Limb (tissue), 2 donors: ENCODE data around the gene KLHDC9.

Source experiments
- DNase-seq, 2 donors: peaks; one replicate each; pipeline ENCODE4 v3.0.0-alpha.2; 2016; ENCODE audit errors: extremely low spot score in 2 of 2

Gene KLHDC9

DNA sequence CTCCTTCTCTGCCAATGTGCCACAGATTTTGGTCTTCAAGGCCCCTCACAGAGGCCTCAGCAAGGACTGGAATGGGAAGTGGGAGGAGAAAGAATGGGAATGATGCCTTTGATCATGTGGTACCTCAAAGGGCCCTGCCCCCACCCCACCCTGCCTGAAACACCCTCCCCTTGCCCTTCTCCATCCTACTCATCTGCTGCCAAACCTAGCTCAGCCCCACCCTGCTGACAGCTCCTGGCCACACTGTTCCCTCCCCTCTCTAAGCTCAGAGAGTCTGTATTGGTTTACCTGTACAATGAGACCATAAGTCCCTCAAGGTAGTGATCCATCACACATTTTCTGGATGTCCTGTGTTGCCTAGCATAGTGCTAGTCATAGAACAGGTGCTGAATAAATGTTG is 21.8 kb upstream of the KLHDC9 start:
- no peak for DNase-seq

DNA sequence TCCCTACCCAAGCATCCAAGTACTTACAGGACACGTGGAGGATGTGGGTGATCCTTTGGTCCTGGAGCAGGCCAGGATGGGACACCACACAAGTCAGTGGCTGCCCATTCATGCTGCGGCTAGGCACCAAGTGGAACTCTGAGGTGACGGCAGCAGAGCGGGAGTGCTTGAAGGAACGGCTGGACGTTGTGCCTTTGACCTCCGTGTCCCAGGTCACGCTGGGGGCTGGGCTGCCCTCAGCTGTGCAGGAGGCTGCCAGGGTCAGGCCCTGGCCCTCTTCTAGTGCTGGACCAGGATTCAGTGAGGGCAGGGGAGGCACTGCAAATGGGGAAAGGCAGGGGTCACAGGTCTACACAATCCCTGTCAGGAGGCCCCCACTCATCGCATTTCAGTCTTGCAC is 20.7 kb upstream of the KLHDC9 start:
- DNase-seq, result no peak

DNA sequence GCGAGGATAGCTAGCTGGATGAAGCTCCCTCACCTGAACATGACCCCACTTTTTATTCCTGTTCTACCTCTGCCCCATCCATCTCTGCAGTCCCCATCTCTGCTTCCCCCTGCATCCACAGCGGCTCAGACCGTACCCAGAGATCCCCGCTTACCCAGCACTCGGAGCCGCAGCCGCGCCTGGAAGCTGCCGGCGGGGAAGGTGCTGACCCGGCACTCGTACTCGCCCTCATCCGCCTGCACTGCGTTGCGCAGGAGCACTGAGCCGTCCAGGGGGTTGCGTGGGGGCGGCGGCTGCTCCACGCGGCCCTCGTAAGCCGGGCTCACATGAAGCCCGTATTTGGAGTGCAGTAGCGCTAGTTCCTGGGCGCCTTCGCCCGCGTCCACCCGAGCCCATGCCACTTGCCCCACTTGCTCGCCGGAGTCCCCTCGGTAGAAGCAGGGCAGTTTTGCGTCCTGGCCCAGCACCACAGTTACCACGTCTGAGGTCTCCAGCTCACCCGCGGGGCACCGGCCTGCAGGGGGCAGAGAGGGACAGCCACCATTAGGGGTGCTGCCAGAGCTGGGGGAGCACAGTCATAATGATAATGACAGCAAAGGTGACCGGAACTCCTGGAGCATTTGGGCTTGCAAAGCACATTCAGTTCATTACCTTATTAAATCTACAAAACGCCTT is 18.6 kb upstream of the KLHDC9 start:
- no peak for DNase-seq

DNA sequence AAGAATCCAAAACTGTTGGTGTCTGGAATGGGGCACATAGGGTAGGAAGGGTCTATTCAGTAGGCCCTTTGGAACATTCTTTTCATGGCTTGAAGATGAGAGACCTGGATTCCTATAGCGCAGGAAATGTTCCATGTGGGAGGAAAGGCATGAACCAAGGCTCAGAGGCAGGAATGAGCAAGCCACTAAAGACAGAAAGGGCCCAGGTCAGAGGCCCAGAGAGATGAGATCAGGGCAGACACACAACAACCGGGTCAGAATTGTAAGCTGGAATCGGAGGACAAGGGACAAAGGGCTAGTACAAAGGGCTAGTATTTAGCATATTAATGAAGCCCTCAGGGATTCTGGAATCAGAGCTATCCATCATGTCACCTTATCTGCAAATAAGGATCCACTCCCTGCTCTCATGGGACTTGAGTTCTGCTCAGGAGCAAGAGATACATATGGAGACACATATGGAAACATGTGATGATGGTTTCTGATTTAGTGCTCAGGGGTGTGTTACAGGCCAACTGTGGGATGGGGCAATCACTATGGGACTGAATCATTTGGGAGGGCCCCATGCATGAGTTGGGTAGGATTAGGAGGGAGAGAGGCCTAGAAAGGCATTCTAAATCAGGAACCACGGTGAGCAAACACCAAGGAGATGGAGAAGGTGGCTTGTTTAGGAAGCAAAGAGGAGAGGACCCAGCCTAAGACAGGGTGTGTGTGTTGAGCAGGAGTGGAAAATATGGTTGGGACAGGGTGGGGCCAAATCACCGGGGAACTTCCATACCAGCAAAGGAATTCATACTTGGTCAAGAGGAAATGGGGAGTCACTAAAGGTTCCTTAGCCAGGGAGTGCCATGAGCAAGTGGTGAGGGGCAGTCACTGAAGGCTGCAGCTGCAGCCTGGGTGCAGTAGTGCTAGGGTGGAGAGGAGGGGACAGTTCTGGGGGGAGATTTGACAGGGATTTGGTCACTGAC is 17.4 kb upstream of the KLHDC9 start:
- DNase-seq, result no peak

DNA sequence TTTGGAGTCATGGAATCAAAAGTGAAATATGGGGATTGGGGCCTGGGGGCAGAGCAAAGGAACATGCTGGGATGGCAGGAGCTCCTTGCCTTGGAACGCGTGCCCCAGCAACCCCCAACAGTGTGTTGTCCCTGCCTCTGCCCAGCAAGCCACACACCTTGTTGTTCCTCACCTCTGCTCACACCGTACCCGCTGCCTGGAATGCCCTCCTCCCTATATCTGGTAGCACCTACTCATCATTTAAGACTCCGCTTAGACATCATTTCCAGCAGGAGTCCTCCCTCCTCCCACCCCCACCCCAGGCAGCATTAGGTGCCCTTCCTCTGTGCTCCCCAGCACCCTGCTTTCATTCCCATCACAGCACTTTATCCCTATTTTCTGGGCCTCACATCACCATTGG is 16.6 kb upstream of the KLHDC9 start:
- DNase-seq, result no peak

DNA sequence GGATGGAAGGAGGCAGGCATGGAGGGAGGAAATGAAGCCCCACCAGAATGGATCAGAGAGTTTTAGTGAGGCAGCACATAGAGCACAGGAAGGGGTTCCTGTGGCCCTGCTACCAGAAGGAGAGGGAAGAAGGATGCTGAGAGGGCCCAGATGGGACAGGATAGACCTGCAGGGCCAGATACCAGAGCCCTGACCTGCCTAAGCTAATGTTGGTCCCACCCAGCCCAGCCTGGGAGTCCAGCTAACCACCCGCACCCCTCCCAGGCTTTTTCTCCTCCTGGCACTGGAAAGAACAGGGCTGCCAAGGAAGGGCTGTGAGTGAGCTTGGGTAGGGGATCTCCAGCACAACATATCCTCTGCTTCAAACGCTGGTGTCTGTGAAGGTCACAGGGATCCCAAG is 15.7 kb upstream of the KLHDC9 start:
- no peak for DNase-seq

DNA sequence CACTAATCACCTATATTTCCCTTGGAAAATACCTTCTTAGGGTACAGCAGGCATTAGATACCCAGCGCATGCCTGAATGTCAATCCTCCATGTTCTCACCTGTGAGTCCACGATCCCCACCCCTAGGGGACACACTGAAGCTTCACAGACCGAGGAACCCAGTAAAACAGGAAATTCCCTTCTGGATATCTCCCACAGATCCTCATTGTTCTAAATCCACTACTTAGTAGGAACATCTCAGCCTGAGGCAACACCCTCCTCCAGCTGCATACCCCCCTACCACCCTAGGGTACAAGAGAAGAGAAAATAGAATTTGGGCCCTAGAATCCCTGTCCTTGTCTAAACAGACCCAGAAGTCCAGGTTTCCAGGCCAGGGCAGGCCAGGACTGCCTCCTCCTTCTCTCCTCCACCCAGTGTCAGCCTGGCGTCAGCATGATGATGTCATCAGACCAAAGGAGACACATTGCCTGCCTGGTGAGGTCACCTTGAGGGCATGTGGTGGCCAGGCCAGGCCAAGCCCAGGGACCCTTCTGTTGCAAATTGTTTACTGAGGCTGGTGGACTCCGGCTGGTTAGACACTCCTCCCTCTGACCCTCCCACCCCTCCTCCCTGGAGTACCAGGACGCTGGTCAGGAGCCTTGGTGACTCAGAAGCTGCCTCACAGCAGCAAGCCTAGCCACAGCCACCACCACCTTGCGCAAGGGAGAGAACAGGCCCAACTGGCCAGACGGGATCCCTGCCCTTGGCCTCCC is 15.0 kb upstream of the KLHDC9 start:
- peak in 1 of 2 donors; percentile 33 for DNase-seq

DNA sequence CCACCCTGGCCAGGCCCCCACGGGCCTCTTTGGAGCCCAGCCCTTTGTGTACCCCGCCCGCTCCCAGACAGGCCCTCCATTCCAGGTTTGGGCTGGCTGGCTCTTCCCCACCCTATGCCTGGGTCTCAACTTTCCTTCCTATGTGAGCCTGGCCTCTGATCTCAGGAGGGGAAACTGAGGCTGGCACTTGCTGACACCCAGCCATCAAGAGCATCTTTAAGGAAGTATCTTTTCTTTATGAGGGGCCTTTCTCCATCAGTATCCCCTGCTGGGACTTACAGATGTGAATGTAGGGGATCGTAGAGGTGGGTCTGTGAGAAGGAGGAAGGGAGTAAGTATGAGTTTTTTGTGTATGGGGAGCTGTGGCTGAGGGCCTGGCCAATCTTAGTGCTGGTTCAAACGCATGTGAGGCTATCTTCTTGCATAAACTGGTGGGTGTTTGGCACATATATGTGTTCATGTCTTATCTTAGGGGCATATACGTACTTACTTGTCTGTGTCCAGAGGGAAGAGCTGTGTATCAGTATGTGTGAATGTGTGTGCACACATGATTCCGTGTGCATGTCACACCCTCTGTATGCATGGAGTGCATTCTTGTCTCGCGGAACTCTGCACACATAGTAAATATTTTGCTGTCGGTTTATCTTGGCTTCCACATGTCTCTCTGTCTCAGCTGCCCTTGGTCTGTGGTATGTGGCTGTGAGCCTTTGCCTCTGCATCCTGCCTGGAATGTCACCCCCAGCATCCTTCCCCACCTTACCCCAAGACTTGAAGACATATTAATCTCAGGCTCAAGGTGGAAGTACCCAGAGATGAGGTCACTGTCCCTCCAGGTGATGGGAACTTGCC is 14.2 kb upstream of the KLHDC9 start:
- DNase-seq, result no peak

DNA sequence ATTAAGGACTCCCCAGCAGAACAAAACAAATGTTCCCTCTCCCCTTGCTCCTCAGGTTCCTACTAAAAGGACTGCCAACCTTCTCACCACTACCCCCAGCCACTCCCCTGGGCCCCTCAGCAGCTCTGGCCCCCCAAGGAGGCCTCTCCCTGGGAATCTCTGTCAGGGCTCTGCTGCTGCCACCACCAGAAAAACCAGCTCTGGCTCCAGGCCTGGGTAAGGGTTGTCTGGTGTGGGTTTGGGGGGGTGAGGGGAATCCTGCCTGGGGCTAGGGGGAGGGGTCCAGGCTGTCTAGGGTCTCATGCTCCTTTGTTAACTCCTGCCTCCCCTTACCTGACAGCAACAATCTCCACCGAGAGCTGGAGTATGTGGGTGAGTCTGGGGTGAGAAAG is 13.6 kb upstream of the KLHDC9 start:
- DNase-seq, result no peak

DNA sequence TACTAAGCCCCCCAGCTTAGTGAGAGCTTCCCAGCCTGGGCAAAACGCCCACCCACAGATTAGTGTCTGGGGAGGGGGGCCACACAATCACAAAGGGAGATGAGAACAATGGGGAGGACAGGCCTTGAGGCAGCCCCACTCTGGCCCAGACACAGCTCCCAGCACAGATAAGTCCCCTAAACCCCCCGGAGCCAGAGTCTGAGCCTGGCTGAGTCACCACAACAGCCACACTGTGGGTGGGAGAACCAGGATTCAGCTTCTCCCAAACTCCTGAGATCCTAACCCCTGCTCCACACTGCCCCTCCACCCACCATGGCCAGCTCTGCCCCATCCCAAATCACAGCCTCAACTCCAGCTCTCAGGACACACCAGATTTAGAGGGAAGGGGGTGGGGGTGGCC is 13.0 kb upstream of the KLHDC9 start:
- DNase-seq, result no peak

DNA sequence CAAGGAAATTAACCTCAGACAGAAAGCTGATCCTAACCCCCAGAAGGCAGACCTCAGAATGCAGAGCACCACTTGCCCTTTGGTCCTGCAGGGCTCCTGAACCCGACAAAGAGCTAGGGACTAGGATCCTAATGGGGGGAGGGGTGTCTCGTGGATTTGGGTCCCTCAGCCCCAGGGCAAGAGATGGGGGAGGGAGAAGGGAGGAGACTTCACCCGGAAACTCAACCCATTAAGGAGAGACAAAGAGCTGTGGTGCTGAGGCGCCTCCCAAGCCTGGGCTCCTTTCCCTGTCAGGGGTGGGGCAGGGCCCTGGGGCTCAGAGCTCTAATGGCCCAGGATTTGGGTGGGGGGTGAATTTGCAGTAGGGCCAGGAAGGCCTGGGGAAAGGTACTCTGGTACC is 11.7 kb upstream of the KLHDC9 start:
- no peak for DNase-seq

DNA sequence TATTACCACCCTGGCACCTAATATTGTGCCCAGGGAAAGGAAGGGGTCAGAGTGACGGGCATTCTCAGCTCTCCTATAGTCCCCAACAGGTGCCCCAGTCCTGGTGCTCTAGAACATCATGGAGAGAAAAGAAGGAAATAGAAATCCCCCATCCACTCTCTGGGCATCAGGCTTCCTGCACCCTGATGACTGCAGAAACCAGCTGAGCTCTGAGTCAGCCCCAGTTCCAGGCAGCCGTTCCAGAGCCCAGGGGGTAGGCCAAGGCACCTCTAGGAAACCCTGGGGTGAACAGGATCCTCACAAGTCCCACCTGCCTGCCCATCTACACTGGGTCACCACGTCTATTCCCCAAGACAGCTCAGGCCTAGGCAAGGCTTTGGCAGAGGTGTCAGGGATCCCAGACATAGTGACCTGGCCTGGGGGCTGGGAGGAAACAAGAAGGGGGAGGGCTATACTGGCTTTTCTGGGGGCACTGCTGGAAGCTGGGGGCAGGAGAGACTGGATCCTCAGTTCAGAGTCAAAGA is 9.5 kb upstream of the KLHDC9 start:
- no peak for DNase-seq

DNA sequence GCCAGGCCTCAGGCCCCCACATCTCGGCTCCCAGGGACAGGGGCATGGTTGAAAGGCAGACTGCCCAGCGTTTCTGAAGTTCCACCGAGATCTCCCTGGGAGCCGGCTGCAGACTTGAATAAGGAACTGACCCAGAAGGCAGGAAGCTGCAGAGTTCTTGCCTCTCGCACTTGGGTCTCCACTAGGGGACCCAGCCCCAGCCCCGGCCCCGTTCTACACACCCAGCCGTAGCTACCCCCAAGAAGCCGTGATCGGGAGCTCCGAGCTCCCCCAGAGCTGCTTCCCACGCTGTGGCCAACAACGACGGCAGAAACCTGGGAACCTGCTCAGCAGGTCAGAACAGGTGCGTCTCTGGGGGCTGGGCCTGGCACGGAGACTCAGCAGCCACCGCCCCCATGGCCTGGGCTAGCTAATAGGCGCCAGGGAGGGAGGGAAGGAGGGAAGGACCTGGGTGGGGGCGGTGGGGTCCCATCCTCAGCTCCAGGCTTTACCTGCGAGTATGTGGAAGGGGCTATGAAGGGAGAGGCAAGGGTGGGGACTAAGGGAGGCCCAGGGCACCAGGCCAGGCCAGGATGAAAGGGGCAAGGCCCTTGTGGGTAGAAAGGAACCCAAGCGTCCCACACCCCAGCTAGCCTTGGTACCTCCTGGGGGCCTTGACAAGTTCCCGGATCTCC is 8.8 kb upstream of the KLHDC9 start, which contains the start of gene NECTIN4:
Gene NECTIN4 (minus strand): TSS at position 308 of the 674 bp plus-strand sequence. CDS start 262 bp downstream, at position 46.
- DNase-seq, result no peak

DNA sequence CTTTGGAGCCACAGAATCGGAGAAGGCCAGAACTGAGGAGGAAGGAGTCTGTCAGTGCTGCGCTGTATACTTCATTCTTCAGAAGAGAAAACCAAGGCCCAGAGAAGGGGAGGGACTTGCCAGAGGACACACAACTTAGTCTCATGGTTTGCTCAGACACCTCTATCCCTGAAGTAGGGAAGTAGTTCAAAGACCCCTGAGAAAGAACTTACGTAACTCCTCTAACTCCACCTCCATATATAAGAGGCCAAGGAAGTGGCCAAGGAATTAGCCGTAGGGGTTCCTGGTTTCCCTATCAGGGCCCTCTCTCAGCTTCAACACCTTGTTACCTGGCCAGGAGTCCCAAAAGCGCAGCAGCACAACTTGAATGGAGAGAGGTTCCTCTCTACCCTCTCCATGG is 8.2 kb upstream of the KLHDC9 start:
- no peak for DNase-seq

DNA sequence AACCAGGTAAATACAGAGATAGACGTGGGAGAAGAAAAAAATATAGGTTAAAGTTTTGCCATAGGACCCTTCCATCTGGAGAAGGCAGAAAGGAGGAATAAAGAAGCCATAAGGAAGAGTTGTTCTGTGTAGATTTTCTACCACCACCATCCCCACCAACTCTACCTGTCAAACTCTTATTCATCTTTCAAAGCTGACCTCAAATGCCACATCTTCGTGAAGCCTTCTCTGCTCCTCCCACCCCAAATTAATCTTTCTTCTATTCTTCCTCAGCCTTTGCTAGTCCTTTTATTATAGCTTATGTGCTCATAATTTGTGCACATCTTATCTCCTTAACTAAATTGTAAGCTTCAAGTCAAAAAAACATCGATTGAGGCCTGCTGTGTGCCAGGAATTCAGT is 7.5 kb upstream of the KLHDC9 start:
- no peak for DNase-seq

DNA sequence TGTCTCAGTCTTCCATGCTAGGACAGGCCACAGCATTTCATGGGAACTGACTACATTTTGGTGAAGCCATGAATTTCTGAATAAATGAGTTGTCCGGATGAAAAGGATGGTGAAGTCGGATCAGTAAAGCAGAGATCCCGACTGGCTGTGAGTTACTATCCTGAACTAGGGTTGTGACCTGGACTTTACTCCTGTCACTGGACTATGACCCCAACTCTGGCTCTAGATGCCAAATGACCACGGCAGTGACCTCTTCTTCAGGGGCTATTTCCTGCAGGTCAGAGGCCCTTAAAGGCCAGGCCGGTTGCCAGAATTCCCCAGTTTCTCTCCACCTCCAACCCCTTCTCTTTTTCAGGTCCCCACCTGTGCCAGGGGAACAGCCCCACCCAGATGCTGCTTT is 7.1 kb upstream of the KLHDC9 start:
- no peak for DNase-seq

DNA sequence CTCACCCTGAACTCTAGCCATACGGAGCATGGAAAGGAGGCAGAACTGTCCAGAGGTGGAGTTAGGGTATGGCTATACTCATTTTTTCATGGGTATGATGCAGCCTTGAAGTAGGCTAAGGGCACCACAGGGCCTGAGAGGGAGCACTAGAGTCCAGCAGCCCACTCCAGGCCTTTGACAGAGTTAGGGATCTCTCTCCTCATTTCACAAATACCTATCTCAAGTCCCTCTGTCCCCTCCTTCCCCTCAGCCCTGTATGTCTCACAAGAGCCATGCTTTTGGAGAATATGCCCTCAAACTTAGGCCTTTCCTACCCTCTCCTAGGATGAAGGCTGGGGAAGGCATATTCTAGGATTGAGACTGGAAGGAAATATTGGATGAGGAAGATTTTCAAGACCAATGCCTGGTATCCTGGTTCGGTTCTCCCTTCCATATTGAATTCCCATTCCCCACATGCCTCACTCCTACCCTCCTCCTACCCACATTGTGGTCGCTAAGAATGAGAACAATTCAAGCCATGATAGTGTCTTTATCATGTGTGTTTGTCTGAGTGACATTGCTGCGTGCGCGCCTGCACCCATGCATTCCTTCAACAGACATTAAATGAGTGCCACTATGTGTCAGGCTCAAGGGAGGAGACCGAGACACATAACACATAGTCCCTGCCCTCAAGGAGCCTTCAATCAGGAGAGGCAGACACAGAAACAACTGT is 6.2 kb upstream of the KLHDC9 start:
- DNase-seq, result no peak

DNA sequence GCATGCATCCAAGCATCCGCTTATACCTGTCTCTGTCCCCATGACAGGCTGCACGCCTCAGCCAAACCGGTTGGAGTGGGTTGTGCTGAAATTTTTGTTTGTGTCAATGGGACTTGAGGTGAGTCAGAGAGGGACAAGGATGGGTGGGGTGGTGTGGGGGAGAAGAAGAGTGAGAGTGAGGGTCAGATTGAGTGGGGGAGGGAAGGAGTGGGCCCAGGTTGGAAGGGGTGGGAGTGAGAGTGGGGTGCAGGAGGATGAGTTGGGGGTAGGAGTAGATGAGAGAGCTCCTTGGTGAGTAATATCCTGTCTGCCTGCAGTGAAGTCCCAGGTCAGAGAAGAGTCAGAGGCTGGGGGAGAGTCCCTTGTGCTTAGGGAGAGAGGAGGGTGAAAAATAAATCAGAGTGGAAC is 5.5 kb upstream of the KLHDC9 start:
- DNase-seq, result no peak

DNA sequence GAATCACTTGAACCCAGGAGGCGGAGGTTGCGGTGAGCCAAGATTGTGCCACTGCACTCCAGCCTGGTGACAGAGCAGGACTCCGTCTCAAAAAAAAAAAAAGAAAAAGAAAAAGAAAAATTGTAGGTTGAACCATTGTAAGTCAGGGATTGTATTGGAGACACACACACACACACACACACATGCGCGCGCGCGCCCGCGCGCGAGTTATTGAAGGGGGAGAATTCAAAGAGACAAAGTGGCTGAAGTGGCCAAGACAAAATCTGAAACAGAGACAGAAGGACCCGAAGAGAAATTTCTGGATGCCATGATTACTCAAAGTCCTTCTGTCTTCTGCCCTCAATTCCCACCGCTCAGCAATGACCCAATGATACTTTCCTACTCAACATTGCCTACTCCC is 3.7 kb upstream of the KLHDC9 start:
- no peak for DNase-seq

DNA sequence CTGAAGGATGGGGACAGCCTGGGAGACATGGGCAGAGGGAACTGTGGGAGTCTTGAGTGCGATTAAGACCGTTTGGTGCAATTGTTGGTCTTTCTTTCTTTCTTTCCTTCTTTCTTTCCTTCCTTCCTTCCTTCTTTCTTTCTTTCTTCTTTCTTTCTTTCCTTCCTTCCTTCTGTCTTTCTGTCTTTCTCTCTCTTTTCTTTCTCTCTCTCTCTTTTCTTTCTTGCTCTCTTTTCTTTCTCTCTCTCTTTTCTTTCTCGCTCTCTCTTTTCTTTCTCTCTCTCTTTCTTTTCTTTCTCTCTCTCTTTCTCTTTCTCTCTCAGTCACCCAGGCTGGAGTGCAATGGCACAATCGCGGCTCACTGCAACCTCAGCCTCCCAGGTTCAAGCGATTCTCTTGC is 2.9 kb upstream of the KLHDC9 start:
- DNase-seq, result no peak
